ENCODE results near the gene TSPAN32. TPM values are rescaled to one million over a fixed set of nuclear protein-coding genes. Genes with fewer than 3 reads are reported as not detected.

The TSPAN32 gene
- total and polyA plus RNA-seq, 2 donors (not counting 3 experiments of a cell fraction or from before 2014, with no cell fraction given), result not detected

GRCh38 chr11:2342981-2343380, 41.2 kb downstream of the TSPAN32 start:
- intact Hi-C loops (cut with micrococcal nuclease), result no loop called here
- Histone ChIP-seq H3K79me2 (ENCODE audit: control insufficient read depth, insufficient read depth, low read length) (no peaks in the 10 kb centered on the region), H2AFZ (ENCODE audit: low read depth, low read length) (no peak overlapping the region), H3K4me1 (ENCODE audit: control insufficient read depth, extremely low read depth, insufficient read depth, low read length) (no peaks in the 10 kb centered on the region), H3K36me3 (ENCODE audit: control insufficient read depth in 2 of 2, extremely low read depth in 1 of 2, insufficient read depth in 2 of 2, low read length in 2 of 2) (no peaks in the 10 kb centered on the region), H3K9ac (replicated peaks; ENCODE audit: extremely low read depth, insufficient read depth, low read length) (no peak overlapping the region), H3K4me2 (ENCODE audit: insufficient read depth, low read length) (no peak overlapping the region), H3K4me3 (replicated peaks in 1 of 3; ENCODE audit: insufficient read depth in 1 of 3, low read depth in 1 of 3, low read length in 3 of 3) (no peak overlapping the region), H3K9me1 (replicated peaks; ENCODE audit: control insufficient read depth, extremely low read depth, insufficient read depth, low read length) (no peaks in the 10 kb centered on the region), H3K27ac (ENCODE audit: insufficient read depth, low read depth, low read length) (no peak overlapping the region), H3K27me3 (ENCODE audit: control insufficient read depth in 2 of 2, insufficient read depth in 2 of 2, low read length in 2 of 2) (peaks cover 4 to 6% of the 10 kb centered on the region in 2 experiments), H3K9me3 (replicated peaks; ENCODE audit: control insufficient read depth, insufficient read depth, low read length) (no peaks in the 10 kb centered on the region), H4K20me1 (replicated peaks; ENCODE audit: control insufficient read depth, extremely low read depth, insufficient read depth, low read length) (no peaks in the 10 kb centered on the region)
- POLR2A ChIA-PET, result no interaction called here
- no TSS peak for BruUV-seq (replicated peaks)
- no peak for DNase-seq (ENCODE audit: low read depth, low spot score)
- CTCF ChIA-PET, result no interaction called here
- dilution Hi-C loops (cut with MboI; ENCODE audit: extremely low pct_ligation_motif_present, low sequenced_read_pairs), result no loop called here
- FAIRE-seq, result no peak
- no peak for TF ChIP-seq MAX (IDR thresholded peaks at IDR 0.05; ENCODE audit: insufficient read depth, insufficient read length)
- no peak for TF ChIP-seq CTCF (IDR thresholded peaks at IDR 0.05; ENCODE audit: extremely low read depth in 1 of 2, insufficient read depth in 1 of 2, low read depth in 1 of 2, low read length in 2 of 2)
- no peak for TF ChIP-seq EZH2 (IDR thresholded peaks at IDR 0.05; ENCODE audit: borderline replicate concordance, low read depth, low read length, severe bottlenecking)
- TF ChIP-seq FOS (IDR thresholded peaks at IDR 0.05; ENCODE audit: borderline replicate concordance, insufficient read depth, low read length), result no peak
- no peak for TF ChIP-seq JUN (IDR thresholded peaks at IDR 0.05; ENCODE audit: borderline replicate concordance, insufficient read depth, insufficient read length, low read depth)
- no peak for TF ChIP-seq POLR2AphosphoS5 (IDR thresholded peaks at IDR 0.05; ENCODE audit: insufficient read depth, low read depth, low read length)
- no peak for TF ChIP-seq MYC (IDR thresholded peaks at IDR 0.05; ENCODE audit: low read depth, low read length)
- no peak for TF ChIP-seq GATA2 (IDR thresholded peaks at IDR 0.05; ENCODE audit: insufficient read depth, insufficient read length, low read depth, low read length)
- no peak for TF ChIP-seq POLR2A (IDR thresholded peaks at IDR 0.05; ENCODE audit: low read depth, low read length)

All from endothelial cell of umbilical vein (primary cell).